Fibroblast of skin of scalp (primary cell): ENCODE data around the gene PAQR3.
A peak's percentile ranks its signal among the peaks of the same experiment; 100 is the strongest.
"Not testable (repeated sequence)": the region's sequence is repeated elsewhere in the genome, so short reads cannot be mapped to it uniquely, and the experiment has no call there.

ENCODE experiments used
- DNase-seq: peaks from one replicate; pipeline ENCODE4 v3.0.0-alpha.2; 2013

The PAQR3 gene

GRCh38 chr4:78926826-78927225 lies 12.4 kb downstream of the PAQR3 start:
- no peak for DNase-seq

DNA sequence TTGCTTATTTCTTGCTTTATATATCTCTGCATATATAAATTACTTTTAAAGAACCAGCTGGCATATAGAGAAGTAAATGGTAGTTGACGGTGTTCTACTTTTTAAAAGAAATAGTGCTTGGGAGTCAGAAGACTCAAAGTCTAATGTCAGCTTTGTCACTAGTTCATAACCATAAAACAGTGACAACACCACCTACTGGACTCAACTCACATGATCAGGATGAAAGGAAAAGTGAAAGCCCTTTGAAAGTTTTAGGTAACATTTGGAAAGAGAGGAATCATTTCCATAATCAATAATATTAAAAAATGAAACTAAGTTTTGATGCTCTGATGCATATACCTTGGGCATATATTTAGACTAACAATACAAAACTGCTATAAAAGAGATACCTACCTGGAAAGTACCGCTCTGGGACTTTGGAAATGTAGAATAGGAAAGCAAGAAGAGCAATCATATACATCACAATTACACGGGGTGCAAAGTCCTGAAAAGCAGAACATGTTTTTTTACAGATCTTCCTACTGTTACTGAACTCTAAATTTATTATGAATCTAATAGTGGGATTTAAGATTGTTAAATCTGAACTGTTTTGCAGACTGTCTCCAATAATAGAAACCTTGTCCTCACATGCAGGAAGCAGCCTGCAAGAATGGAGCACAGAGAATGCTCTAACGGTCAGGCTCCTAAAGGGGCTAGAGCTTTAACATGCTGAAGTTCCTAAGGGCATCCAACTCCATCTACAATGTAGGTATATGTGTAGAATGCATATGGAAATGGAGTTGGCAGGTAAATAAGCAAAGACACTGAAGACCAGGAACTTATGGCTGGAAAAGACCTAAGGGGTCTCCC lies 15.6 kb downstream of the PAQR3 start:
- no peak for DNase-seq

DNA sequence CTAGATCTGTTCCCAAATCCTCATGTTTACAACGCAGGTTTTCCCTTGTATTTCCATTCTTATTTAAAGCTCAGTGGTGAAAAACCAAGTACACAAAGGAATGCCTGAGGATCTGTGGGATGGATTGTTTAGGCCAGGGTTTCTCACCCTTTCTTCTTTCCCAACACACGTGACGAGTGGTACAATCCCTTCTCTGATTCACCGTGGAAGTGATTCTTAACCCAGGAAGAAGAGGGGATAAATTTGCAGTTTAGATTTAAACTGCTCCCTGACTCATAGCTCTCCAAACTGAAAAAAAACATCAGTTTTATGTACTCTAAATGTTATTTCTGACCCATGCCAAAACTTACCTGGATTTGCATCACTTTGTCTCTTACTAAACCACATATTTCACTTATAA lies 17.0 kb downstream of the PAQR3 start:
- DNase-seq: no peak

- DNase-seq: no peak
Measured at GRCh38 chr4:78910612-78911011, 28.6 kb downstream of the PAQR3 start.

- not testable (repeated sequence) for DNase-seq
Measured at GRCh38 chr4:78908974-78909373, 30.3 kb downstream of the PAQR3 start.

GRCh38 chr4:78907638-78908037 lies 31.6 kb downstream of the PAQR3 start:
- no peak for DNase-seq

GRCh38 chr4:78904143-78904542 lies 35.1 kb downstream of the PAQR3 start:
- no peak for DNase-seq

DNA sequence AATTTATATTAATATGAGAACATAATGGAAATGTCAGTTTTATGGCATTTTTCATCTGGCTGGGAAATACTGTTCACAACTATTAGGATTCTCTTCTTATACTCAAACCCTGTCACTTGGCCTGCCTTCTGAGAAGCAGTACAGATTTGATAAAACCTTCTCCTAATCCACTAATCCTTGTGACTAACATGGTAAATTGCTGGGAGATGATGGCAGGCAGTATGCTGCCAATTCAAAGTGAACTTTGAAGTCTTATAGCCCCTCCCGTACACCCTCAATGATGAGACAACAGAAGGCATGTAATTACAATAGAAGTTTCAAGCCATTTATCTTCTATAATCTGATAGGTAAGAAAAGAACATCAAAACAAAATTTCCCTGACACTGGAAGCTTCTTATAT lies 36.9 kb downstream of the PAQR3 start:
- DNase-seq: no peak

DNA sequence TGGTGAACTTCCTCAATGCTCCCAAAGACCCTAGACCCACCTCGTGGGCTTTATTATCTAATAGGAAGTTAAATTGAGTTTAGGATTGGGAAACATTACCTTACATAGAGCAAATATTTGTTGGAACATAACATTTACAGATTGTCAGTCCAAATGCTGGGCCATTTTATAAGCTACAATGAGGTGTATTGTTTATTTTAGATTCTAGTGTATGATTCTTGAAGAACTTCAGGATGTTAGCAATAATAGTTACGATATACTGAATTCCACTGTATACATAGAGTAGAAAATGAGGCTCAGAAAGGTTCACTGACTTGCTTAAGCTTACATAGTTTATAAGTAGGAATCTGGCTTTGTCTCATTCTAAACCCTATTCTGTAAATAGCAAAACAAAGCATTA lies 37.4 kb downstream of the PAQR3 start:
- no peak for DNase-seq

- DNase-seq: no peak
Measured at GRCh38 chr4:78899302-78899701, 39.9 kb downstream of the PAQR3 start.

DNA sequence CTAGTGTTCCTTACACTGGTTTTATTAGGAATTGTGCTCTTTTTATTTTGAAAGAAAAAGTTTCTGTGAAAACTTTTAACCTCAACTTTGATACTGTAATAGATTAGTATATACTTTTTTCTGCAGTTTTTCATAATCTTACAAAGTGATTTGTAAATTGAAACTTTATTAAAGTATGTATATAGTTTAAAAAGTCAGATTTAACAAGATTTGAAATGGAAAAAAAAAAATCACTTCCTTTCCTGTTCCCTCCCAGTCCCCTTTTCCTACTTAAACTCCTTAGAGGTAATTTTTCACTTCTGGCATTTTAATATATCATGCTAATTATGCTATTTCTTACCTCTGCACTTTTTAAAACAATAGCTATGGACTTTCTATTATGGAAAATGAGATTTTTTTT lies 49.3 kb downstream of the PAQR3 start:
- DNase-seq: no peak

DNA sequence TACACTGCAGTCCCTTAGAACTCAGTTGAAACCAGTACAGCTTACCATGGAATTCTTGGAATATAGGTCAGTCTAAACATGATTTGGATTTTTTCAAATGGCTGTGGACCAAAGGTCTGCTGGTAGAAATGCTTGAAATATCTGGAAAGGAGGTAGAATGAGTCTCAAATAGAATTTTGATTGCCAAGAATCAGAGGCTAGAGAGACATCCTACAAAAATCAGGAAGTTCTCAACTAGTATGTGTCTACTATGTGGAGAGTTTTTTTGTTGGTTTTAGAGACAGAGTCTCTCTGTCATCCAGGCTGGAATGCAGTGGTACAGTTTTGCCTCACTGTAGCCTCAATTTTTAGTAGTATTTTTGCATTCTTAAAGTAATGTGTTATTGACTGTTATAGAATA lies 53.6 kb downstream of the PAQR3 start:
- DNase-seq: peak; percentile 71

DNA sequence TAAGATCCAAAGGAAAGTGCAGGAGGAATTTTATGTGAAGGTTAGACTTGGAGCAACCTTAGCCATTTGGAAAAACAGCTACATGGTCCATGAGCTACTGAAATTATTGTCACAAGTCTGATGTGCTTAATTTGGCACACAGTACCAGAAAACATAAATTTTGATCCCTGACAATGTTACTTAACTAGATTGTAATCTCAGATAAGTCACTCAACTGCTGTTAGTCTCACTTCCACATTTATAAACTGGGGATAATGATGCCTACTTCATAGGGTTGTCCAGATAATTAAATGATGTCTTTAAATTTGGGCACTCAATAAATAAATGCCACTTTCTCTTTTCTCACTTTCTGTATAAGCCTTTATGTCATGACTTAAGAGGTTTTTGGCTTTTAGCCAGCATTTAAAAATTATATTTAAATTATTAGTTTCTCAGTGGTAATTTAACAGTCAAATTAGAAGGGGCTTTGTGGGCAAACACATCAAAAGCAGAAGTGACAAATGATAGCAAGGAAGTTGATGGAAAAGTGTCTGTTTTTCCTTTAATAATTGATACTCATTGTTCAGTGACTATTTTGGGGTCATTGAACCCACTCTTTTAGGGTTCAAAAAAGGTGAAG lies 58.3 kb downstream of the PAQR3 start:
- no peak for DNase-seq

GRCh38 chr4:78878031-78878430 lies 61.2 kb downstream of the PAQR3 start:
- DNase-seq: no peak

GRCh38 chr4:78876568-78877320 lies 62.5 kb downstream of the PAQR3 start:
- no peak for DNase-seq

- DNase-seq: no peak
Measured at GRCh38 chr4:78870056-78870455, 69.2 kb downstream of the PAQR3 start.

GRCh38 chr4:78868712-78869111 lies 70.5 kb downstream of the PAQR3 start:
- not testable (repeated sequence) for DNase-seq

DNA sequence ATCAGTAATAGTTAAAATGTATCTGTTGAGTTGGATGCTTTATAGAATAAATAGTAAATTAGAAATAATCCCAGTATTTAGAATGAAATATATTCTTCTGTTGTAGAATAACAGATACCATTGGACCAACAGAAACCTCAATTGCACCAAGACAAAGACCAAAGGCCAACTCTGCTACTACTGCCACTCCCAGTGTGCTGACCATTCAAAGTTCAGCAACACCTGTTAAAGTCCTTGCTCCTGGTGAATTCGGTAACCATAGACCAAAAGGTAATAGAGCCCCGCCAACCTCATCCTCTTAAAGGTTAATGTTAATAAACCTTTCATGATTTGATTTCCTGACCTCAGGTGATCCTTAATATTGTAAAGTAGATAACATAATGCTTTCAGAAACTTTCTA lies 73.8 kb downstream of the PAQR3 start:
- DNase-seq: no peak

DNA sequence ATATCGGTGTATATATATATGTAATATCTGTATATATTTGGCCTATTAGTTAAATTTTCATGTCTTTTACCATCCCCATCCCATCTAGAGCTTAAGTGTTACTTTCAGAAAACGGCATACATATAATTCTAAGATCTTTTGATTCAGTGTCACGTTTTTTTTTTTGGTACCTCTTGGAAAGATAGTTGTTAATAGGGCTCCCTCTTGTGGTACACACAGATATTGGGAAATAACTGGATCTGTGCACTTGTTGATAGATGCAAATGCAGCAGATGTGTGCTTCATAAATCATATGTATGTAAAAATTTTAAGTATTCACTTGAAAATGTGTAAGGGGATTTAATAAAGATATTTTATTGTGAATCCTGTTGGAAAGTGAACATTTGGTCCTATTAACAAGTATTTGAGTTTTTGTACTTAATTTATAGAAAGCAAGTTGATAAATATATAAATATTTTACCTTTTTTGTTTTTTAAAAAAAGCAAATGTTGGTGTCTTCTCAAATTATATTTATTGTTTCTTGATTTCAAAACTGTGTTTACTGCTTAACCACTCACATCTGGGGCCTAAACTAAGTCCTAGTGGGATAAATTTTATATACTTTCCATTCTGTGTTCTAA lies 74.7 kb downstream of the PAQR3 start:
- DNase-seq: peak; percentile 80

GRCh38 chr4:78863991-78864390 lies 75.2 kb downstream of the PAQR3 start:
- DNase-seq: no peak

DNA sequence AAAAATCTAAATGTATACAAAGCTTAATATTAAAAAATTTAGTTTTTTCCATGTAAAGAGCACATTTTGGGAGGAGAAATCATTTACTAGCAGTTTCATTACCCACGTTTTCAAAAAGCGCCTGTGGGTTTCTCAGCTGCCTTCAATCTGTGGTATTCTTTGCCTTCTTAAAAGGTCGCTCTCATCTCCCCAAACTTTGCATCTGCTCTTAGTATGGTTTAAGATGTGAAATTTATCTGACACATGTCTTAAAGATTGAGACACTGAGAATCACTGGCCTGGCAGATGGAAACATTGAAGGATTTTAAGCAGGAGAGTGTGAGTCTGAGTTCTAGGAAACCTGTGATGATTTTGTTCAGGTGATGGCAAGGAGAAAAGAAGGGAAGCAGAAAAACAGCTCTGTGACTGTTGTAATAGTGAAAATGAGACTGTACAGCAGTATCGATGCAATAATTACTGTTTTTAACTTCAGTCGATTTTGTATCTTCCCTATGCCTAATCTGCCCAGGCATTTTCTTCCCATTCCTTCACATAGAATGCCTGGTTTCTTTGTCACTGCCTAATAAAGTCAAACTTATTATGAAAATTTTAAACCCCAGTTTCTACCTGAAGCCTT lies 75.9 kb downstream of the PAQR3 start:
- DNase-seq: no peak

GRCh38 chr4:78862314-78862737 lies 76.9 kb downstream of the PAQR3 start:
- no peak for DNase-seq
